Mononuclear cell (primary cell): Measurements from ENCODE around the gene ZFAND6. TPM values are rescaled to one million over a fixed set of nuclear protein-coding genes. Genes with fewer than 3 reads are reported as not detected.
"Not testable (repeated sequence)": the region's sequence is repeated elsewhere in the genome, so short reads cannot be mapped to it uniquely, and the experiment has no call there.

ENCODE experiments used
- H3K27me3 ChIP-seq: 2 replicates; pipeline ENCODE4 v1.6.0; 2011; ENCODE audit warnings: low read length, control low read depth; ENCODE audit not compliant: insufficient read depth
- H3K4me1 ChIP-seq: 2 replicates; pipeline ENCODE4 v1.5.1; 2011; ENCODE audit warnings: mild to moderate bottlenecking, low read length, control low read depth; ENCODE audit not compliant: insufficient read depth
- H3K4me3 ChIP-seq: 2 replicates; pipeline ENCODE4 v1.5.1; 2011; ENCODE audit warnings: mild to moderate bottlenecking, low read length, moderate library complexity
- H3K9me3 ChIP-seq: 2 replicates; pipeline ENCODE4 v1.5.1; 2011; ENCODE audit warnings: low read depth, mild to moderate bottlenecking, control low read depth, low read length
- total RNA-seq: library from RNA; depleted of rRNA; stranded (reverse); fragments of >200 nt; gene quantifications from one replicate; pipeline ENCODE4 v1.2.3, GENCODE V29; 2012

Gene ZFAND6
- total RNA-seq, 1 donor = 177 TPM

DNA sequence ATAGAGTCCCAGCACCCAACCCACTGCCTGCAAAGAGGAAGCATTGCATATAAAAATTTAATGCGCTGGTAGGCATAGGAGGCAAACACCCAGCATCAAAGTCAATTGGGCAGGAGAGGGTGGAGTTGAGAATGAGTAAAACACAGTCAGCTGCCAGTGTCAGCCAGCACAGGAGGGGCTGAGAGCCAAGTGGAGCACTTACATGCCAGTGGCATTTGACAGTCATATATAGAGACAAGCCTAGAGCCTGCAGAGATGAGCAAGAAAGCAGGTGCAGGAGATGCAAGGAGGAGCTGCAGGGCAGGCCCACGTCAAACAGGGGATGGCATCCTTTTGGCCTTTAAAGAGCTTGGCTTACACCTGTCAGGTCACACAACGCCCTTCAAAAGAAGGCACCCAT is 27.6 kb upstream of the ZFAND6 start:
- Histone ChIP-seq H3K4me3 (no peak overlapping the region), H3K27me3 (no peaks in the 10 kb centered on the region), H3K9me3 (no peaks in the 10 kb centered on the region), H3K4me1 (peaks cover 5% of the 10 kb centered on the region)

DNA sequence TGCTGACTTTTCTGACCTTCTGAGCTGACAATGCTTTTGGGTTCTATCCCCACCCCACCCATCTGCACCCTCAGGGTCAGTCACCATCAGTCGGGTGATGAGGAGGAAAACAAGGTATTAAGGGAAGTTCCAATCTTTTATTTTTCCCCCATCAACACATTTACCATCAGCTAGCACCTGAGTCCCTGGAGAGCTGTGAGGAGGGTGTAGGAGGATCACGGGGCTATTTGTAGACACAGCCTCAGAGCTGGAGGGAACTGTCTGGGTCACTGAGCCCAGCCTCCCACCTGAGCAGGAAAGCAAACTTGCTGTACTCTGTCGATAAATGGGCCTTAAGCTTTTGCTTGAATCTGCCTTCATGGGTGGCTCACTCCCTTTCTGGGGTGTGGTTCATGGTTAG is 24.8 kb upstream of the ZFAND6 start:
- Histone ChIP-seq H3K27me3 (no peaks in the 10 kb centered on the region), H3K9me3 (no peaks in the 10 kb centered on the region), H3K4me1 (peaks cover 5% of the 10 kb centered on the region), H3K4me3 (no peak overlapping the region)

DNA sequence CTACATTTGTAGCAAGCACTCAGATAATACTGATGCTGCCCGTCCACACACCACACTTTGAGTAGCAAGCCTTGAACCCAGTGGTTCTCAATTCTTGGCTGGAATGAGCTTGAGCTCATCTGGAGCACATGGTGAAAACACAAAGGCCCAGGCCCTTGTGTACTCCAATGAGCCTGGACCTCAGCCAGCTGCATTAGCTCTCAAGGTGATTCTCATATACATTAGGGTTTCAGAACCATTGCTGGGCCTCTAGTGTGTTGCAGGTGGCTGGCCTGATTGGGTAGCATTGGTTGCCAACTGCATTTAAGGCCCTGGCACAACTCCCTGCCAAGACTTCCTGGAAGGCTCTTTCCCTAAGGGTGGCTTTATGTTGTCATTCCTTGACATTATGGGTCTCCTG is 23.4 kb upstream of the ZFAND6 start:
- H3K27me3 ChIP-seq = no peaks in the 10 kb centered on the region
- peaks cover 5% of the 10 kb centered on the region for H3K4me1 ChIP-seq
- H3K4me3 ChIP-seq = no peak overlapping the region
- no peaks in the 10 kb centered on the region for H3K9me3 ChIP-seq

DNA sequence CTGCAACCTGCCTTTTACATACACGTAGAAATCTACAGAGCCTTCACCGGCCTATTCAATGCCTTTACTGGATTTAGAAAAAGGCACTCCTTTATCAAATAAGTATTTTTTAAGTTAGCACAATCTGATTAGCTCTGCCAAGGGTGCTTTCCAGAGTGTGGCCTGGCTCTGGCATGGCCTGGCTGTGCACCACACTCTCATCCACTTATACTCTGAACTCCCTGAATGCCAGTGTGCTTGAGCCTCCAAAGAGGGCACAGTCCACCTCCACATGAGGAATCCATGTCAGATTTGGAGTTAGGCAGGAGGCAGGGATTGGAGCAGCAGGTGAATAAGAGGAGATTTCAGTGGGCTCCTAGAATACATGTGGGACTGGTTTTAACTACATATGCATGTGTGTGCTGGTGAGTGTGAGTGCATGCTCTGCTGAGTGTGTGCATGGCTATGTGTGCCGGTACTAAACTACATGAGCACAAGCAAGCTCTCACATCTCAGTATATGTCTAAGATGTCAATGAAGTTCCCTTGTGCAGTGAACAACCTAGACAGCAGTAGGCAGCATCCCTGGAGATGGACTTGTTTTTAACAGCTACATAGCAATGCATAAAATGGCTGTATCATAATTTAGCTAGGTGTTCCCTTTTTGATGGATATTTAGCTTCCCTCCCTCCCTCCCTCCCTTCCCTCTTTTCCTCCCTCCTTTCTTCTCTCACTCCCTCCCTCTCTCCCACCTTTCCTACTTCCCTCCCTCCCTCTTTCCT is 17.8 kb upstream of the ZFAND6 start:
- Histone ChIP-seq H3K27me3 (no peaks in the 10 kb centered on the region), H3K4me3 (no peak overlapping the region), H3K9me3 (no peaks in the 10 kb centered on the region), H3K4me1 (no peaks in the 10 kb centered on the region)

DNA sequence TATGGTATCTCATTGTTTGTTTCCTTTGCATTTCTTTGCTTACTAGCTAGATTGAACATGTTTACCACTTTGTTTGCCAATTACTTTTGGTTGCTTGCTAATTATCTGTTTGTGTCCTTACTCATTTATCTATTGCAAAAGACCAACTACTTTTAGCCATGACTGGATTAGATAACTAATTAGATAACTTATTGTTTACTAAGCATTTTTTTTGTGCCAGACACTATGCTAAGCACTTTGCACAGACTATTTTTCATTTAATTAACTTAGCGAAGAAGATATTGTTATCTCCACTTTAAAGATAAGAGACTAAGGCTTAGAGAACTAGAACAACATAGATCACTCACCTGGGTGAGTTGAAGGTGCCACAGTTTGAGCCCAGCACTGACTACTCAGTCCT is 16.9 kb upstream of the ZFAND6 start:
- no peak overlapping the region for H3K4me3 ChIP-seq
- H3K9me3 ChIP-seq = no peaks in the 10 kb centered on the region
- H3K27me3 ChIP-seq = no peaks in the 10 kb centered on the region
- no peaks in the 10 kb centered on the region for H3K4me1 ChIP-seq

DNA sequence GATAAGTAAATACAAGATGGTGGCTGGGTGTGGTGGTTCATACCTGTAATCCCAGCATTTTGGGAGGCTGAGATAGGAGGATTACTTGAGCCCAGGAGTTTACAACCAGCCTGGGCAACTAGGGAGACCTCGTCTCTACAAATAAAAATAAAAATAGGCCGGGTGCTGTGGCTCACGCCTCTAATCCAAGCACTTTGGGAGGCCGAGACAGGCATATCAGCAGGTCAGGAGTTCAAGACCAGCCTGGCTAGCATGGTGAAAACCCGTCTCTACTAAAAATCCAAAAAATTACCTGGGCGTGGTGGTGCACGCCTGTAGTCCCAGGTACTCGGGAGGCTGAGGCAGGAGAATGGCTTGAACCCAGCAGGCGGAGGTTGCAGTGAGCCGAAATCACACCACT is 14.3 kb upstream of the ZFAND6 start:
- not testable (repeated sequence) for H3K4me3 ChIP-seq, H3K9me3 ChIP-seq, H3K27me3 ChIP-seq, H3K4me1 ChIP-seq

DNA sequence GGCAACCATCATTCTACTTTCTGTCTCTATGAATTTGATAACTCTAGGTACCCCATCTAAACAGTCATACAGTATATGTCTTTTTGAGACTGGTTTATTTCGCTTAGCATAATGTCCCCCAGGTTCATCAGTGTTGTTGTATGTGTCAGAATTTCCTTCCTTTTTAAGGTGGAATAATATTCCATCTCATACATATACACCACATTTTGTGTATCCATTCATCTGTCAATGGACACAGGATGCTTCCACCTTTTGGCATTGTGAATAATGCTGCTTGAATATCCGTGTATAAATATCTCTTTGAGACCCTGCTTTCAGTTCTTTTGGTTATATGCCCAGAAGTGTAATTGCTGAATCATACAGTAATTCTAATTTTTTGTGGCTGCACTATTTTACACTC is 10.4 kb upstream of the ZFAND6 start:
- H3K9me3 ChIP-seq = no peaks in the 10 kb centered on the region
- no peak overlapping the region for H3K4me3 ChIP-seq
- H3K4me1 ChIP-seq = no peaks in the 10 kb centered on the region
- no peaks in the 10 kb centered on the region for H3K27me3 ChIP-seq

DNA sequence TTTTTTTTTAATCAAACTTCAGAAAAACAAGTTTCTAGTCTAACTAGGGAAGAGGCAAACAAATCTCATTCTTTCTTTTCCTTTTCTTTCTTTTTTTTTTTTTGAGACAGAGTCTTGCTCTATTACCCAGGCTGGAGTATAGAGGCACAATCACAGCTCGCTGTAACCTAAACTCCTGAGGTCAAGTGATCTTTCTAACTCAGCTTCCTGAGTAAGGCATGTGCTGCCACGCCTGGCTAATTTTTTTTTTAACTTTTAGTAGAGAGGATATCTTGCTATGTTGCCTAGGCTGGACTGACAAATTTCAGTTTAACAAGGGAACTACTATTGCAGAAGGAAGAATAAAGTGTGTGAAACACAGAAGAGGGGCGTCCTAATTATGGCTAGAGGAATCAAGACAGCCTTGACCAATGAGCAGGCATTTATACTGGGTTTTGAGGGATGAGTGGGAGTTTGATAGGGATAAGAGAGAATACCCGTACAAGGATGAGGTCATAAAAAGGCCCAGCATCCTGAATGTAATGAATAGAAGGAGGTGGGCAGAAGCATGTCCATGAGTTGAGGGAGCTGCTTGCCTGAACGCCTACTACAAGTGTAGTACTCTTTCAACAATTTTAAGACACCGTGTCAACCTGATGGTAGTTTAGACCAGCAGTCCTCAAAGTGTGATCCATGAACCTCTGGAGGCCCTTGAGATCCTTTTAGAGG is 6.7 kb upstream of the ZFAND6 start:
- H3K9me3 ChIP-seq = no peaks in the 10 kb centered on the region
- H3K27me3 ChIP-seq = no peaks in the 10 kb centered on the region
- H3K4me1 ChIP-seq = no peaks in the 10 kb centered on the region

DNA sequence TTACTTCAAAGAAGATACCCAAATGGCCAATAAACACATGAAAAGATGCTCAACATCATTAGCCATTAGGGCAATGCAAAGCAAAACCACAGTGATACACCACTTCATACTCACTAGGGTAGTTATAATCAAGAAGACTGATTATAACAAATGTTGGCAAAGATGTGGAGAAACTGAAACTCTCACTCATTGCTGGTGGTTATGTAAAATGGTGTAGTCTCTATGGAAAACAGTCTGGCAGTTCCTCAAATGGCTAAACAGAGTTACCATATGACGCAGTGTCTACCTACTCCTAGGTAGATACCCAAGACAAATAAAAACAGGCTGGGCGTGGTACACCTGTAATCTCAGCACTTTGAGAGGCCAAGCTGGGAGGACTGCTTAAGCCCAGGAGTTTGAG is 3.5 kb upstream of the ZFAND6 start:
- peaks cover 12% of the 10 kb centered on the region for H3K4me1 ChIP-seq
- no peak overlapping the region for H3K4me3 ChIP-seq
- H3K27me3 ChIP-seq = no peaks in the 10 kb centered on the region
- H3K9me3 ChIP-seq = no peaks in the 10 kb centered on the region

More for the DNA sequence above, 6.7 kb upstream of the ZFAND6 start:
- H3K4me3 ChIP-seq = no peak overlapping the region

DNA sequence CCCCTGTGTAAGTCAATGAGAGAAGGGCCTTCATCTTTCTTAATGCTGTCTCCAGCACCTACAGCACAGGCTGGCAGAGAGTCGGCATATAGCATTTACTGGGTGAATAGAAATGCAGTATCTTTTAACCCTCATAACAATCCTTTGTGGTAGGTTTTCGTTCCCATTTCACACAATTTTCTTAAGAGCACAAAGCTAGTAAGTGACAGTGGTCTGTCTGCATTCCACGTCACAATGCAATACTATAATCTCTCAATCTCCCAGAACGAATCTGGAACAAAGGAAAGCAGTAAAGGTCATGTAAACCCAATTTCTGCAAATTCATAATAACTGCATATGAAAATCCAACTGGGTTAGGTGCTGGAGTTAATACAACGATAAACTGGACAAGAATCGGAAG is 1.4 kb upstream of the ZFAND6 start:
- no peaks in the 10 kb centered on the region for H3K9me3 ChIP-seq
- H3K4me1 ChIP-seq = peaks cover 14% of the 10 kb centered on the region
- no peak overlapping the region for H3K4me3 ChIP-seq
- H3K27me3 ChIP-seq = no peaks in the 10 kb centered on the region

DNA sequence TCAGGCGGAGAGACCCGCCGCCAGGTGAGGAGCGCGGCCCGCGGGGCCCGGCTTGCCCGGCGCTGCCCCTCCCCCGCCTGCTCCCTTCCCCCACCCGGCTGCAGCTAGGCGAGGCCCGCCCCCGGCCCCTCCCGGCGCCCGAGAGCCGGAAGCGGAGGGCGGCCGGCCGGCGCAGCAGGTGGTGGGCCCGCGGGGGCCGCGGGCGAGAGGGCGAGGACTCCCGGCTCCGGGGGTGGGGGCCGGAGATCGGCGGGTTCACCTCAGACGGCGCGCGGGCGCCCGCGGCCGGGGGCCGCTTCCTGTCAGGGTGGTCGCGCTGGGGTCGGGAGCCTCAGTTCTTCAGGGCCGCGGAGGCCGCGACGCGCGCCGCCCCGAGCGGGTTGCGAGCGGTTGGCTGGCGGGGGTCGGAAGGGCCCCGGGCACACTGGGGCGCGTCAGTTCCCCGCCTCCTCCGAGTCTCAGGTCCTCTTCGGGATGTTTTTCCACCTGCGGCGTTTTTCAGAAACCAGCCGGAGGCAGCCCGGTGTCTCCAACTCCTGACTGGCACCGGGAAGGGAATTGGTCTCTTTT is 395 bp downstream of the ZFAND6 start:
- peak overlapping the region; percentile 87 for H3K4me3 ChIP-seq
- peaks cover 18% of the 10 kb centered on the region for H3K4me1 ChIP-seq
- no peaks in the 10 kb centered on the region for H3K9me3 ChIP-seq
- H3K27me3 ChIP-seq = no peaks in the 10 kb centered on the region

DNA sequence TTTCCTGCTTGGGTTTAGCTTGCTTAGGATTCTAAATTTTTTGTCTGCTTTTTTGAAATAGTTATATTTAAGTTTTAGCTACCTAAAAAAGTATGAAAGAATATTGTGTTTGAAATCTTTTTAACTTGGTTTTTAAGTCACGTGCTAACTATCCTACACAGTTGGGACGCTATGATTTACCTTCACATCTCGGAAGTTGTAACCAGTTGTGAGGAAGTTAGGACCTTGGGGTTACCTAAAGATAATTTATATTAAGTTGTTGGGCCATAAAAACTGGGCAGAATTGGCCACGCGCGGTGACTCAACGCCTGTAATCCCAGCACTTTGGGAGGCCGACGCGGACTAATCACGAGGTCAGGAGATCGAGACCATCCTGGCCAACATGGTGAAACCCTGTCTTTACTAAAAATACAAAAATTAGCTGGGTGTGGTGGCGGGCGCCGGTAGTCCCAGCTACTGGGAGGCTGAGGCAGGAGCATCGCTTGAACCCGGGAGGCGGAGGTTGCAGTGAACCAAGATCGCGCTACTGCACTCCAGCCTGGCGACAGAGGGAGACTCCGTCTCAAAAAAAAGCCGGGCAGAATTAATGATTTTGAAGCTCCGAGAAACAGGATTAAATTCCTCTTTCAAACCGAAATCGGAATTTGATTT is 1.0 kb downstream of the ZFAND6 start:
- Histone ChIP-seq H3K4me1 (peaks cover 18% of the 10 kb centered on the region), H3K4me3 (peak overlapping the region; percentile 87), H3K27me3 (no peaks in the 10 kb centered on the region), H3K9me3 (no peaks in the 10 kb centered on the region)

DNA sequence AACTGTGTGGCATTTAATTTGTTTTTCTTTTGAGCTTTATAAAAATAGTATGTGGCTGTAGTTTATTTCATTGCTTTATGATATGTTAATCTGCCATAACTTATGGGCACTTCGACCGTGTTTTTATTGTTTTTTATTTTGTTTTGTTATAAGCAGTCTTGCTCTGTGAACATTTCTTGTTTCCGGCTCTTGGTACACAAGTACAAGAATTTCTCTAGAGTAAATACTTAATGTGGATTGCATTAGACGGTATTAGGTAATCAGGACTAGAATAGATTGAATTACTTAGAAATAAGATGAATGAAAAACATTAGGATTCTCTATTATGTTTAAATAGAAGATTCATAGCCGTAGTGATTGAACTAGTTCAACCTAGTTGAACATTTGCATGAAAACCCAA is 2.1 kb downstream of the ZFAND6 start:
- Histone ChIP-seq H3K4me3 (no peak overlapping the region), H3K27me3 (no peaks in the 10 kb centered on the region), H3K9me3 (no peaks in the 10 kb centered on the region), H3K4me1 (peaks cover 19% of the 10 kb centered on the region)

DNA sequence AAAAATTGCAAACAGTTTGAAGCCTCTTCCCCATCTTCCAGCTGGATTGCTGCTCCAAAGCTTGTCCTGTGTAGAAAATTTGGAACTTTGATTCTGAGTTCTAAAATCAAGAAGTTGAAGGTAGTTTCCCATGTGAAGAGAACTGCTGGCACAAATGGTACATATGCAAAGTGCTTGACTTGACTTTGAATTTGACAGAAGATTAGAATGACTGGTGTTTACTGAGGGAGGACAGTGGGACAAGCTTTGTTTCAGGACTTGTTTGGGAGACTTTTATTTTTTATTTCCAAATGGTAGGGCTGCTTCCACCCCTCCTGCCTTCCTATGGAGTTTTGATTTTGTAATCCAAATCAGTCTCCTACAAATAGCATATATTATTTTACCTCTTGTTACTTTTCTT is 7.4 kb downstream of the ZFAND6 start:
- H3K4me1 ChIP-seq = peaks cover 18% of the 10 kb centered on the region
- H3K27me3 ChIP-seq = no peaks in the 10 kb centered on the region
- no peaks in the 10 kb centered on the region for H3K9me3 ChIP-seq
- H3K4me3 ChIP-seq = no peak overlapping the region

DNA sequence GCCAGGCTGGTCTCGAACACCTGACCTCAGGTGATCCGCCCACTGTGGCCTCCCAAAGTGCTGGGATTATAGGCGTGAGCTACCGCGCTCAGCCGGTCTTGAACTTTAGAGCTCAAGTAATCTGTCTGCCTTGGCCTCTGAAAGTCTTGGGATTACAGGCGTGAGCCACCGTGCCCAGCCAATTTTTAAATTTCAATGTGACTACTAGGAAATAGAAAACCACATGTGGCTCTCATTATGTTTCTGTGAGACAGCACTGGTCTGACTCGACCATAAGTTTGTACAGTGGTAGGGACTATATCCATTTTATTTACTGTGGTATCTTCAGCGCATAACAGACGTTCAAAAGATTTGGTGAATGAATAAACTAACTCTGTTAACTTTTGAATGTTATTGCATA is 9.1 kb downstream of the ZFAND6 start:
- no peaks in the 10 kb centered on the region for H3K27me3 ChIP-seq
- no peaks in the 10 kb centered on the region for H3K9me3 ChIP-seq
- peaks cover 24% of the 10 kb centered on the region for H3K4me1 ChIP-seq
- H3K4me3 ChIP-seq = no peak overlapping the region
